AG04449 (cell line): ENCODE results near the gene SSTR3.
"Not testable (repeated sequence)": the region's sequence is repeated elsewhere in the genome, so short reads cannot be mapped to it uniquely, and the experiment has no call there.

Experiments
- CTCF ChIA-PET: fragments of 350-600 bp; formaldehyde crosslinking; extraction: SDS; loops from one replicate; lab custom pipeline; 2021; ENCODE audit warnings: antibody characterized with exemption; lab: Yijun Ruan, JAX
- POLR2A ChIA-PET: fragments of 400-600, 350-600 bp; formaldehyde crosslinking; extraction: SDS; loops from one replicate; lab custom pipeline; 2020; ENCODE audit warnings: antibody characterized with exemption, inconsistent platforms; lab: Yijun Ruan, JAX
- DNase-seq: peaks from one replicate; pipeline ENCODE4 v3.0.0-alpha.2; 2010; ENCODE audit warnings: low read depth, low spot score
- H3K4me3 ChIP-seq: 2 replicates; pipeline ENCODE4 v1.5.1; 2011; ENCODE audit warnings: low read depth, mild to moderate bottlenecking, control low read depth, low read length
- CTCF ChIP-seq: IDR thresholded peaks from one replicate; pipeline ENCODE4 v1.5.1; 2011; ENCODE audit warnings: mild to moderate bottlenecking, moderate library complexity, low read length, control low read depth, inconsistent platforms; ENCODE audit not compliant: insufficient read depth; ENCODE audit errors: missing control alignments

The SSTR3 gene

GRCh38 chr22:37205046-37205445 lies 7.2 kb downstream of the SSTR3 start:
- ChIA-PET POLR2A (no interaction called here), CTCF (interaction anchor here (0.9 to 2.5 kb wide), 3 partner anchors 12 to 55 kb away, joined by 3 to 11 read pairs (median 5); no protein-coding TSS in a partner anchor)
- no peak for TF ChIP-seq CTCF
- no peak overlapping the region for H3K4me3 ChIP-seq
- no peak for DNase-seq

GRCh38 chr22:37204045-37204655 lies 8.1 kb downstream of the SSTR3 start:
- no peak overlapping the region for H3K4me3 ChIP-seq
- no peak for TF ChIP-seq CTCF
- DNase-seq: no peak
- ChIA-PET CTCF (no interaction called here), POLR2A (no interaction called here)

GRCh38 chr22:37203354-37204044 lies 8.8 kb downstream of the SSTR3 start:
- DNase-seq: no peak
- no peak for TF ChIP-seq CTCF
- ChIA-PET POLR2A (no interaction called here), CTCF (interaction anchor here (1.3 to 8.0 kb wide), 2 partner anchors 39 to 62 kb away, joined by 3 to 199 read pairs; no protein-coding TSS in a partner anchor)
- no peak overlapping the region for H3K4me3 ChIP-seq

- no peak overlapping the region for H3K4me3 ChIP-seq
- no peak for TF ChIP-seq CTCF
- POLR2A ChIA-PET: no interaction called here
- no peak for DNase-seq
- CTCF ChIA-PET: interaction anchor here (1.3 to 8.0 kb wide), 3 partner anchors 38 to 184 kb away, joined by 3 to 199 read pairs (median 3); partner anchors contain the start of gene TST
Observed at GRCh38 chr22:37202716-37203115, 9.6 kb downstream of the SSTR3 start.

GRCh38 chr22:37202001-37202555 lies 10.2 kb downstream of the SSTR3 start:
- no peak for DNase-seq
- TF ChIP-seq CTCF: no peak
- POLR2A ChIA-PET: no interaction called here
- CTCF ChIA-PET: interaction anchor here (0.9 to 8.0 kb wide), 6 partner anchors 15 to 183 kb away, joined by 3 to 199 read pairs (median 18); partner anchors contain the start of gene TST
- no peak overlapping the region for H3K4me3 ChIP-seq

- CTCF ChIA-PET: interaction anchor here (0.9 to 8.0 kb wide), 8 partner anchors 10 to 183 kb away, joined by 3 to 199 read pairs (median 47); partner anchors contain the start of genes C1QTNF6, SSTR3 and TST
- DNase-seq, POLR2A ChIA-PET, H3K4me3 ChIP-seq: not testable (repeated sequence)
Observed at GRCh38 chr22:37201443-37201820, 10.8 kb downstream of the SSTR3 start.
